Head of caudate nucleus (tissue), 42 donors: ENCODE data around the gene BRAF.
"Not testable (repeated sequence)": the region's sequence is repeated elsewhere in the genome, so short reads cannot be mapped to it uniquely, and the experiment has no call there.

ENCODE experiments used
- DNase-seq, 42 donors: peaks; one replicate each; pipeline versions ENCODE4 v3.0.0 to v3.0.0-alpha.2; 2020 to 2021; ENCODE audit warnings: mixed read lengths in 7 of 42
- intact Hi-C: fragments of 100-400 bp; cut with DNase I; formaldehyde crosslinking; loops from one replicate; pipeline ENCODE4 v1.15.0; 2022

The BRAF gene

GRCh38 chr7:140828741-140829140 lies 96.0 kb downstream of the BRAF start:
- DNase-seq = no peak
- intact Hi-C loops = no loop called here

- DNase-seq, intact Hi-C loops: not testable (repeated sequence)
Observed at GRCh38 chr7:140817383-140817782, 107.3 kb downstream of the BRAF start.

DNA sequence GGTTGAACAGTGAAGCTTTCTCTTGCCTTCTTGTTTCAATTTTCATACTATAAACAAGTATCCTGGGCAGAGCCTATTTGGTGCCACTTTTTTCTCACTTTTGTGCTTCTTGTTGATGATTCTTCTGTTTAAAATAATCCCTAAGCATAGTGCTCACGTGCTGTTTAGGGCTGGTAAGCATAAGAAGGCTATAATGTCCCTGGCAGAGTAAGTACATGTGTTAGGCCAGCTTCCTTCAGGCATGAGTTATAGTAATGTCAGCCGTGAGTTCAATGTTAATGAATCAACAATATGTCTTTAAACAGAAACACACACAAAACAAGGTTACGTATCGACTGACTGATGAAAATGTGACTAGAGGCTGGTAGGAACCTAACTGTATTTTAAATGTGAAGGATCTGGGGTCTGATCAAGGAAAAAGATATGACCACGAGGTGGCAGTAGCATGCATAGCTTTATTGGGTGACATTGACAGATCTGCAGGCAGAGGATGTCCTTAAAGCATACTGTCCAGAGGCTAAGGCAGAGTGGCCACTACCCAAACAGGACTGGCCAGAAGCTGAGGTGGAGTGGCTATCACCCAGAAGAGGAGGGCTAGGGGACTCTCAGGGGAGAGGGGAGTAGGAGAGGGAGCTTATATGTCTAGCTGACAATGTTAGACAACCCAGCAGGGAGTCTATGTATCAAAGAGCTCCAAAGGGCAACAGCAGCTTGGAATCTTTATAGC lies 113.7 kb downstream of the BRAF start:
- intact Hi-C loops = loop anchor here (5.0 kb wide), 1 partner anchor 201 kb away; the partner anchor contains the start of gene MRPS33
- peak in 36 of 42 donors; percentile 6 to 88 (median 59) for DNase-seq

DNA sequence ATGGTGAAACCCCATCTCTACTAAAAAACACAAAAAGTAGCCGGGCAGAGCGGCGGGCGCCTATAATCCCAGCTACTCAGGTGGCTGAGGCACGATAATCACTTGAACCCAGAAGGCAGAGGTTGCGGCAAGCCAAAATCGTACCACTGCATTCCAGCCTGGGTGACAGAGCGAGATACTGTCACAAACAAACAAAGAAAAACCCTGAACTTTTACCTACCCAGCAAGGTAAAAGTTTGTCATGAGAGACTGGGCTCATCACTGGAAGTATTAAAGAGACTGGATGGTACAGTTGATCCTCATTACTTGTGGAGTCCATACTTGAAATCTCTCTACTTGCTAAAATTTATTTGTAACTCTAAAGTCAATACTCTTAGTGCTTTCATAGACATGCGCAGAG lies 114.3 kb downstream of the BRAF start:
- no peak for DNase-seq
- intact Hi-C loops = loop anchor here (5.0 kb wide), 1 partner anchor 202 kb away; the partner anchor contains the start of gene MRPS33

DNA sequence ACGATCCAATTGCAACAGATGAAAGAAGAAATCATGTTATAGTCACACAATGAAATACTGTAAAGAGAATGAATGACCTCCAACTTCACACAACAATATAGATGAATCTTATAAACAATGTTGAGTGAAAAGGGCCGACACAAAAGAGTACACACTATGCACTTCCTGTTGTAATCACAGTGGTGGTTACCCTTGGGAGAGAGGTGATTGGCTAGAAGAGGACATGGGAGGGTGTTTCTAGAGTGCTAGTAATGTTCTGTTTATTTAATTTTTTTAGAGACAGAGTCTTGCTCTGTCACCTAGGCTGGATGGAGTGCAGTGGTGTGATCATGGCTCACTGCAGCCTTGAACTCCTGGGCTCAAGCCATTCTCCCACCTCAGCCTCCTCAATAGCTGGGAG lies 145.8 kb downstream of the BRAF start:
- DNase-seq = no peak
- intact Hi-C loops = no loop called here

DNA sequence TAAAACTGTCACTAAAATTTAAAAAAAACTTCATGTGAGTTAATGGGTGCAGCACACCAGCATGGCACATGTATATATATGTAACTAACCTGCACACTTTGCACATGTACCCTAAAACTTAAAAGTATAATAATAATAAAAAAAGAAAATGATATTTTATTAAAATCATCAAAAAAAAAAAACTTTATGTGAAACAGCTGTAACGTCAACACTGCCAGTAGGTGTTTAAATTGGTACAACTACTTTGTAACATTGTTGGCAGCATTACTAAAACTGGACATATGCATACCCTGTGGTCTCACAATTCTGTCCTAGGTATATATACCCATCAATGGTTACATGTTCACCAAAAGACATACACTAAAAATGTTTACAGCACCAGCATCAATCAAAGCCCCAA lies 146.2 kb downstream of the BRAF start:
- intact Hi-C loops = no loop called here
- DNase-seq = no peak

DNA sequence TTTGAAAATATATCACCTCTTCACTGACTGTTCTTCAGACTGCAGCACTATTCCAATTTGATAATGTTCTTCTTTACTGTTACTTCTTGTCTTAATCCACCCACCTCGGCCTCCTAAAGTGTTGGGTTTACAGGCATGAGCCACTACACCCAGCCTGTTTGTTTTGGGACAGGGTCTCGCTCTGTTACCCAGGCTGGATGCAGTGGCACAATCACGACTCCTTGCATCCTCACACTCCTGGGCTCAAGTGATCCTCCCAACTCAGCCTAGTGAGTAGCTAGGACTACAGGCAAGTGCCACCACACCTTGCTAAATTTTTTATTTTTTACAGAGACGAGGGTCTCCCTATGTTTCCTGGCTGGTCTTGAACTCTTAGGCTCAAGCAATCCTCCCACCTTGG lies 150.4 kb downstream of the BRAF start:
- intact Hi-C loops = no loop called here

DNA sequence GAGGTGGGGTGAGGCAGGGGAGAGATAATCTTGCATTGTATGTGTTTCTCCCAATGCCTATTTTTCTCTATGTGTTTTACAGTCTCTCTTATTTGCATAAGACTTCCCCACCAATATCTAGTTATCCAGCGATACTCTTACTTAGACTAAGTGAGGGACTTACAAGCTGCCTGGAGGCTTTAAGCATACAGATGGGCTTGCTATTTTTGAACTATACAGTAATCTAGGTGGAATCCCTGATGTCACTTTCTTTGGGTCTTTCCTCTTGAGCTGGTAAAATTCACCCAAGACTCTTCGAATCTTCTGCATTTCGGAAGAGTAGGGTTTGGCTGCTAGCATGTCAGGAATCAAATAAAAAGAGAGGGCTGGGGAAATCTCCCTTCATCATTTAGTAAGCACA lies 151.6 kb downstream of the BRAF start:
- intact Hi-C loops = no loop called here

More for the DNA sequence above, 150.4 kb downstream of the BRAF start:
- no peak for DNase-seq

GRCh38 chr7:140771826-140772225 lies 152.9 kb downstream of the BRAF start:
- intact Hi-C loops = no loop called here
- DNase-seq = no peak

More for the DNA sequence above, 151.6 kb downstream of the BRAF start:
- DNase-seq = no peak

GRCh38 chr7:140769852-140770251 lies 154.9 kb downstream of the BRAF start:
- DNase-seq = no peak
- intact Hi-C loops = no loop called here

DNA sequence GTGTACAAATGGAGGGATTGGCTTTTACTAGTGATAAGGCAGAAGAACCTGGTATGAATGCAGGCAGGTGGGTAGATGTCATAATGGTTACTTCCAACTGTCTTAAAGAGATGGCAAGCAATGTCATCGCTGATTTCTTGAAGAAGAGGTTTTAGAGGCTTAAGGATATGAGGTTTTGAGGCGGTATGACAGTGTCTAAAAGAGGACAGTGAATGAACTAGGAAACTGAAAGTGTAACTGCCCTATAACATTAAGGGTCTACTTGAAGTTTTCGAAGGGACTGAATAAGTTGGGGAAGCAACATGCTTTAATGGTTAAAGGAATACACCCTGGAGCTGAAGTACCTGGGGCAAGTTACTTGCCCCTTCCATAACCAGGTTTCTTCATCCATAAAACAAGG lies 157.3 kb downstream of the BRAF start:
- DNase-seq = no peak
- intact Hi-C loops = no loop called here

- intact Hi-C loops, DNase-seq: not testable (repeated sequence)
Observed at GRCh38 chr7:140765441-140765840, 159.3 kb downstream of the BRAF start.

GRCh38 chr7:140763166-140763565 lies 161.6 kb downstream of the BRAF start:
- intact Hi-C loops, DNase-seq: not testable (repeated sequence)

DNA sequence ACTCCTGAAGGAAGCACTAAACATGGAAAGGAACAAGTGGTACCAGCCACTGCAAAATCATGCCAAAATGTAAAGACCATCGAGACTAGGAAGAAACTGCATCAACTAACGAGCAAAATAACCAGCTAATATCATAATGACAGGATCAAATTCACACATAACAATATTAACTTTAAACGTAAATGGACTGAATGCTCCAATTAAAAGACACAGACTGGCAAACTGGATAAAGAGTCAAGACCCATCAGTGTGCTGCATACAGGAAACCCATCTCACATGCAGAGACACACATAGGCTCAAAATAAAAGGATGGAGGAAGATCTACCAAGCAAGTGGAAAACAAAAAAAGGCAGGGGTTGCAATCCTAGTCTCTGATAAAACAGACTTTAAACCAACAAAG lies 163.4 kb downstream of the BRAF start:
- intact Hi-C loops = not testable (repeated sequence)

GRCh38 chr7:140754506-140754905 lies 170.2 kb downstream of the BRAF start:
- DNase-seq = no peak
- intact Hi-C loops = no loop called here

More for the DNA sequence above, 163.4 kb downstream of the BRAF start:
- DNase-seq = not testable (repeated sequence)

DNA sequence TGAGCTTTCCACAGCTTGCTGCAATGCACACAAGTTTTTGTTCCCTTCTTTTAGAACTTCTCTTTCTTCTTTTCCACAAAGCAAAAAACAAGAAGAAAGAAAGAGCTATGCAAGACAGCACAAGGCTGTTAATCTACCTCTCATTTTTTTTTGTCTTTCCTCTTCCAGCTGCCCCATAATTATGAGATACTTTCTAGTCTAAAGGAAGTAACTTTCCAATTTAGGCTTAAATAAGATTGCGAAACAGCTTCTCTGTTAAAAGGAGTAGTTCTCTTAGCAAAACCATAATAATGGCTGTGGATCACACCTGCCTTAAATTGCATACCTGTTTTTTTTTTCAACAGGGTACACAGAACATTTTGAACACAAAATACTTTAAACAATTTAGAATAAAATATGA lies 172.2 kb downstream of the BRAF start:
- intact Hi-C loops = no loop called here
- DNase-seq = no peak

- no peak for DNase-seq
- intact Hi-C loops = no loop called here
Observed at GRCh38 chr7:140746751-140747150, 178.0 kb downstream of the BRAF start.

GRCh38 chr7:140745266-140746058 lies 179.3 kb downstream of the BRAF start:
- no peak for DNase-seq
- intact Hi-C loops = no loop called here

DNA sequence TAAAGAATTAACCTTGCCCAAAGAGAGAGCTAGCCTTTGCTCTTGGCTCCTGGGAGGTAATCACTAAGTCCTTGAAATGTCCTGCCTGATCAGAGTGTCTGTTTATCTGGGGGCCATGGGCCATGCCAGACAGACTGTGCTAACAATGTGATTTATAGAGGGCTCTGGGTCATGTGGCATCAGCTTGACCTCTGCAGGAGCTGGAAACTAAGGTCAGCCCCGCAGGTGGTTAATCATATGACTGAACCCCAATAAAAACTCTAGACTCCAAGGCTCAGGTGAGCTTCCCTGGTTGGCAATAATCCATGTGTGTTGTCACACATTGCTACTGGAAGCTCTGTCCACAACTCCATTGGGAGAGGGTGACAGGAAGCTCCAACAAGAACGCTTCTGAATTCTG lies 180.7 kb downstream of the BRAF start:
- intact Hi-C loops = no loop called here
- no peak for DNase-seq

- intact Hi-C loops, DNase-seq: not testable (repeated sequence)
Observed at GRCh38 chr7:140743255-140743654, 181.5 kb downstream of the BRAF start.
